ENCODE results near the gene RAB18.

RAB18 gene

GRCh38 chr10:27479016-27479415, 25.1 kb upstream of the RAB18 start:
- H3K4me1 ChIP-seq (ENCODE audit: low read length), result no peaks in the 10 kb centered on the region
- DNase-seq, result no peak
- H2AFZ ChIP-seq (ENCODE audit: low read length), result no peak overlapping the region
- no peaks in the 10 kb centered on the region for H4K20me1 ChIP-seq (ENCODE audit: insufficient read depth, low read length)
- no peaks in the 10 kb centered on the region for H3K9me2 ChIP-seq (replicated peaks; ENCODE audit: insufficient read depth, low read length)
- TF ChIP-seq EZH2phosphoT487 (IDR thresholded peaks at IDR 0.05; ENCODE audit: low read length) (no peak), CTCF (IDR thresholded peaks at IDR 0.05; ENCODE audit: low read length) (no peak), EZH2 (optimal IDR thresholded peaks at IDR 0.05; ENCODE audit: low read depth, low read length) (no peak)
- H3K4me3 ChIP-seq (ENCODE audit: low read length), result no peak overlapping the region
- no peaks in the 10 kb centered on the region for H3K79me2 ChIP-seq (ENCODE audit: low read length)
- no peak overlapping the region for H3K9ac ChIP-seq (ENCODE audit: low read length)
- H3K27me3 ChIP-seq (replicated peaks; ENCODE audit: insufficient read depth, low read length), result no peaks in the 10 kb centered on the region
- no peaks in the 10 kb centered on the region for H3K9me3 ChIP-seq (replicated peaks; ENCODE audit: insufficient read depth, low read length)
- no peak overlapping the region for H3K4me2 ChIP-seq (ENCODE audit: low read depth, low read length)
- H3F3A ChIP-seq (ENCODE audit: insufficient read depth, low read length), result no peaks in the 10 kb centered on the region
- no peaks in the 10 kb centered on the region for H3K36me3 ChIP-seq (replicated peaks; ENCODE audit: insufficient read depth, low read length)
- no peak overlapping the region for H3K27ac ChIP-seq (ENCODE audit: low read length)

GRCh38 chr10:27481486-27481885, 22.6 kb upstream of the RAB18 start:
- Histone ChIP-seq H3K36me3 (replicated peaks; ENCODE audit: insufficient read depth, low read length) (no peaks in the 10 kb centered on the region), H3K79me2 (ENCODE audit: low read length) (no peaks in the 10 kb centered on the region), H3K27me3 (replicated peaks; ENCODE audit: insufficient read depth, low read length) (no peaks in the 10 kb centered on the region), H3K4me3 (ENCODE audit: low read length) (no peak overlapping the region), H4K20me1 (ENCODE audit: insufficient read depth, low read length) (no peaks in the 10 kb centered on the region), H3K9me2 (replicated peaks; ENCODE audit: insufficient read depth, low read length) (no peaks in the 10 kb centered on the region), H3F3A (ENCODE audit: insufficient read depth, low read length) (no peaks in the 10 kb centered on the region), H3K9ac (ENCODE audit: low read length) (no peak overlapping the region), H2AFZ (ENCODE audit: low read length) (no peak overlapping the region), H3K9me3 (replicated peaks; ENCODE audit: insufficient read depth, low read length) (no peaks in the 10 kb centered on the region), H3K27ac (ENCODE audit: low read length) (no peak overlapping the region), H3K4me2 (ENCODE audit: low read depth, low read length) (no peak overlapping the region), H3K4me1 (ENCODE audit: low read length) (no peaks in the 10 kb centered on the region)
- TF ChIP-seq EZH2 (optimal IDR thresholded peaks at IDR 0.05; ENCODE audit: low read depth, low read length) (no peak), CTCF (IDR thresholded peaks at IDR 0.05; ENCODE audit: low read length) (no peak), EZH2phosphoT487 (IDR thresholded peaks at IDR 0.05; ENCODE audit: low read length) (no peak)
- no peak for DNase-seq

- Histone ChIP-seq H2AFZ (ENCODE audit: low read length) (no peak overlapping the region), H3K36me3 (replicated peaks; ENCODE audit: insufficient read depth, low read length) (no peaks in the 10 kb centered on the region), H3K9ac (ENCODE audit: low read length) (no peak overlapping the region), H3K4me3 (ENCODE audit: low read length) (no peak overlapping the region), H4K20me1 (ENCODE audit: insufficient read depth, low read length) (no peaks in the 10 kb centered on the region), H3K4me1 (ENCODE audit: low read length) (no peaks in the 10 kb centered on the region), H3K9me2 (replicated peaks; ENCODE audit: insufficient read depth, low read length) (no peaks in the 10 kb centered on the region), H3K27me3 (replicated peaks; ENCODE audit: insufficient read depth, low read length) (no peaks in the 10 kb centered on the region), H3K9me3 (replicated peaks; ENCODE audit: insufficient read depth, low read length) (no peaks in the 10 kb centered on the region), H3K79me2 (ENCODE audit: low read length) (no peaks in the 10 kb centered on the region), H3F3A (ENCODE audit: insufficient read depth, low read length) (no peaks in the 10 kb centered on the region), H3K4me2 (ENCODE audit: low read depth, low read length) (no peak overlapping the region), H3K27ac (ENCODE audit: low read length) (no peak overlapping the region)
- TF ChIP-seq EZH2phosphoT487 (IDR thresholded peaks at IDR 0.05; ENCODE audit: low read length), result no peak
- TF ChIP-seq CTCF (IDR thresholded peaks at IDR 0.05; ENCODE audit: low read length), result no peak
- TF ChIP-seq EZH2 (optimal IDR thresholded peaks at IDR 0.05; ENCODE audit: low read depth, low read length), result no peak
- no peak for DNase-seq
These were observed 20.8 kb upstream of the RAB18 start for GRCh38 chr10:27482984-27483956.

All from MM.1S (cell line).